CD4-positive, alpha-beta T cell (primary cell): ENCODE results near the gene MT1G. TPM values are rescaled to one million over a fixed set of nuclear protein-coding genes. Genes with fewer than 3 reads are reported as not detected.

Source experiments
- ATAC-seq: fragments of 200-7000 bp; cut with Tn5 transposase; one replicate; pipeline ENCODE4 v1.10.0; 2022; ENCODE audit warnings: mild to moderate bottlenecking; ENCODE audit not compliant: poor library complexity
- CTCF ChIA-PET: fragments of 350-600 bp; sonication (Branson Sonifier 250); formaldehyde crosslinking; loops from one replicate; lab custom pipeline; 2021; ENCODE audit warnings: antibody characterized with exemption, inconsistent platforms; lab: Charles Lee
- POLR2A ChIA-PET: fragments of 350-600 bp; sonication (Branson Sonifier 250); formaldehyde crosslinking; loops from one replicate; lab custom pipeline; 2021; ENCODE audit warnings: antibody characterized with exemption, inconsistent platforms; lab: Charles Lee
- DNase-seq, 14 experiments: peaks; one replicate each; pipeline ENCODE4 v3.0.0-alpha.2; 2013 to 2020; ENCODE audit warnings: mixed read lengths in 2 of 14
- H3K27ac ChIP-seq, 2 donors: one replicate each; pipeline versions ENCODE4 v1.5.1 to v1.7.0; 2013; ENCODE audit warnings: low read length in 2 of 2, low read depth in 1 of 2, mild to moderate bottlenecking in 1 of 2
- H3K27me3 ChIP-seq, 2 experiments: 1 replicate in 1 of 2; 2 replicates in 1 of 2; pipeline versions ENCODE4 v1.6.1 to v1.7.0; 2013; ENCODE audit warnings: low read length in 2 of 2, control low read depth in 1 of 2, mild to moderate bottlenecking in 1 of 2, moderate library complexity in 1 of 2; ENCODE audit not compliant: insufficient read depth in 2 of 2, control insufficient read depth in 1 of 2
- H3K36me3 ChIP-seq: one replicate; pipeline ENCODE4 v1.6.1; 2013; ENCODE audit warnings: low read length, control low read depth; ENCODE audit not compliant: insufficient read depth
- H3K4me1 ChIP-seq: one replicate; pipeline ENCODE4 v1.6.1; 2013; ENCODE audit warnings: low read length, control low read depth; ENCODE audit not compliant: insufficient read depth
- H3K4me3 ChIP-seq: one replicate; pipeline ENCODE4 v1.5.1; 2013; ENCODE audit warnings: mild to moderate bottlenecking, low read length, moderate library complexity
- H3K9me3 ChIP-seq, 2 experiments: 1 replicate in 1 of 2; 2 replicates in 1 of 2; pipeline versions ENCODE4 v1.6.1 to v1.7.0; 2013; ENCODE audit warnings: low read length in 2 of 2, mild to moderate bottlenecking in 2 of 2, control low read depth in 1 of 2, moderate library complexity in 1 of 2; ENCODE audit not compliant: control insufficient read depth in 1 of 2, insufficient read depth in 1 of 2
- H3K27ac Mint-ChIP-seq: one replicate; pipeline ENCODE4 v1.8.0; 2020; ENCODE audit warnings: mixed read lengths
- H3K27me3 Mint-ChIP-seq: one replicate; pipeline ENCODE4 v1.8.0; 2021; ENCODE audit warnings: mixed read lengths
- H3K36me3 Mint-ChIP-seq: one replicate; pipeline ENCODE4 v1.8.0; 2021; ENCODE audit warnings: low read depth, mixed read lengths
- H3K4me1 Mint-ChIP-seq: one replicate; pipeline ENCODE4 v1.8.0; 2021; ENCODE audit warnings: low read depth, mixed read lengths
- H3K4me3 Mint-ChIP-seq: one replicate; pipeline ENCODE4 v1.8.0; 2020; ENCODE audit warnings: mild to moderate bottlenecking, mixed read lengths
- H3K9me3 Mint-ChIP-seq: one replicate; pipeline ENCODE4 v1.8.0; 2020; ENCODE audit warnings: mixed read lengths
- intact Hi-C, 2 experiments: fragments of 100-400 bp; cut with DNase I in 1 of 2; cut with micrococcal nuclease in 1 of 2; formaldehyde crosslinking; loops; one replicate each; pipeline versions ENCODE4 v1.15.1 to v1.9.0; 2023 to 2025; cut with DNase I, micrococcal nuclease
- total RNA-seq, 174 experiments: library from RNA in 2 of 174; stranded (reverse) in 2 of 174; gene quantifications; one replicate each; pipeline ENCODE4 v1.2.3 and lab custom pipeline; 2021 to 2026
- TF ChIP-seq, protein P1 (sequence below): fragments of 200-600 bp; IDR thresholded peaks from one replicate; pipeline ENCODE4 v1.8.0; 2022; ENCODE audit warnings: antibody characterized with exemption, mild to moderate bottlenecking

The MT1G gene
- total RNA-seq, 2 experiments from 2014 or later, result not detected

DNA sequence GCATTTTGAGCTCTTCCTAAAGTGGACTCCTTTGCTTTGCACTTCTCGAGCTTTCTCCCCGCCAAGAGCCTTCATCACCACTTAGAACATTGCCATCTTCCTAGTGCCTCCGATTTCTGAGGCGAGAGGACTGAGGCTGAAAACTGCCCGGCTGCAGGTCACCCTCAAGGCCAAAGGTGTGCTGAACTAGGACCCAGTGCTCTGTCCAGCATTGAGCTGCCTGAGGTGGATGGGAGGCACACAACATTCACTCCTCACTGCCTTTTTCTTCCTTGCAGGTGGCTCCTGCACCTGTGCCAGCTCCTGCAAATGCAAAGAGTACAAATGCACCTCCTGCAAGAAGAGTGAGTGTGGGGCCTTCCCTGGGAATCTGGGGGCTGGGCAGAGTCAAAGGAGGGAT, 24.0 kb downstream of the MT1G start:
- ATAC-seq, result no peak
- Histone ChIP-seq H3K27me3 (peaks cover 14 to 26% of the 10 kb centered on the region in 2 experiments), H3K36me3 (no peaks in the 10 kb centered on the region), H3K4me1 (peaks cover 21% of the 10 kb centered on the region), H3K9me3 (peaks cover 0 to 5% of the 10 kb centered on the region in 2 experiments), H3K4me3 (peak overlapping the region; percentile 46), H3K27ac (no peak overlapping the region)
- Mint-ChIP-seq H3K36me3 (no peaks in the 10 kb centered on the region), H3K27me3 (peaks cover 44% of the 10 kb centered on the region), H3K4me3 (peak overlapping the region; percentile 55), H3K9me3 (no peaks in the 10 kb centered on the region), H3K4me1 (peaks cover 22% of the 10 kb centered on the region), H3K27ac (no peak overlapping the region)
- ChIA-PET CTCF (interaction anchor here (0.8 to 3.6 kb wide), 8 partner anchors 13 to 67 kb away, joined by 3 to 20 read pairs (median 4); partner anchors contain the start of gene MT1E), POLR2A (interaction anchor here (0.9 to 4.0 kb wide), 5 partner anchors 17 to 58 kb away, joined by 3 to 26 read pairs (median 4); partner anchors contain the start of genes MT1E and MT2A)
- DNase-seq, result no peak
- intact Hi-C loops, result loop anchor here (1.0 to 2.0 kb wide), 3 partner anchors 41 to 67 kb away; no protein-coding TSS in a partner anchor
- TF ChIP-seq, protein P1, sequence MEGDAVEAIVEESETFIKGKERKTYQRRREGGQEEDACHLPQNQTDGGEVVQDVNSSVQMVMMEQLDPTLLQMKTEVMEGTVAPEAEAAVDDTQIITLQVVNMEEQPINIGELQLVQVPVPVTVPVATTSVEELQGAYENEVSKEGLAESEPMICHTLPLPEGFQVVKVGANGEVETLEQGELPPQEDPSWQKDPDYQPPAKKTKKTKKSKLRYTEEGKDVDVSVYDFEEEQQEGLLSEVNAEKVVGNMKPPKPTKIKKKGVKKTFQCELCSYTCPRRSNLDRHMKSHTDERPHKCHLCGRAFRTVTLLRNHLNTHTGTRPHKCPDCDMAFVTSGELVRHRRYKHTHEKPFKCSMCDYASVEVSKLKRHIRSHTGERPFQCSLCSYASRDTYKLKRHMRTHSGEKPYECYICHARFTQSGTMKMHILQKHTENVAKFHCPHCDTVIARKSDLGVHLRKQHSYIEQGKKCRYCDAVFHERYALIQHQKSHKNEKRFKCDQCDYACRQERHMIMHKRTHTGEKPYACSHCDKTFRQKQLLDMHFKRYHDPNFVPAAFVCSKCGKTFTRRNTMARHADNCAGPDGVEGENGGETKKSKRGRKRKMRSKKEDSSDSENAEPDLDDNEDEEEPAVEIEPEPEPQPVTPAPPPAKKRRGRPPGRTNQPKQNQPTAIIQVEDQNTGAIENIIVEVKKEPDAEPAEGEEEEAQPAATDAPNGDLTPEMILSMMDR, result no peak

DNA sequence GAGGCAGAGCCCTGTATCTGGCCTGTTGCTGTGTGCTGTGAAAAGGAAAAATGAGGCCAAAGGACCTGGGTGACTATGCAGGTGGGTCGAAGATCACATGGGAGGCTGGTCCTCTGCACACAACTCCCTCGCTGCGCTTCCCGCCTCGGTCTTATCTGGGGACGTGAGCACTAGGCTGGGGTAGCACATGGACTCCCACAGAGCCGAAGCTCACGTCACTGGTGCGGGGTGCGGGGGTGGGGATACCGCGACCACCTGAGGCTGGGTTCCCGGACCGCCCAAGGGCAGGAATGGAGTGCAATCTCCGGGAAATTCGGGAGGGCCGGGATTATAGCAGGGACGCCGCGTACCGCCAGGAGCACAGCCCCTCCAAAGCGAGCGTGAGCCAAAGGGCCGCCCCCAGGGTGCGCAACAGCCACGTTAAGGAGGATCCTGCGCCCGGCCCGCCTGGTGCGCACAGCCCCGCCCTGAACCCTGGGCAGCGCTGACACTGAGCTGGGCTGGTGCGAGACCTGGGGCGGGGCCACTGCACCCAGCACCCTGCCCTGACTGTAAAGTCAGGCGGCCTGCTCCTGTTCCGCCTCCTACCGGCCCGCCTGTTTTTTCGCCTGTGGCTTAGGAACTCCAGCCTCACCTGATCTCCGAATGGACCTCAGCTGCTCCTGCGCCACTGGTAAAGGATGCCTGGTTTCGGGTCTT, 24.6 kb downstream of the MT1G start:
- Mint-ChIP-seq H3K4me3 (peak overlapping the region; percentile 74), H3K4me1 (peaks cover 25% of the 10 kb centered on the region), H3K9me3 (no peaks in the 10 kb centered on the region), H3K36me3 (no peaks in the 10 kb centered on the region), H3K27ac (no peak overlapping the region), H3K27me3 (peaks cover 43% of the 10 kb centered on the region)
- ATAC-seq (peak; percentile 99), DNase-seq (peak; percentile 48 to 90 (median 70))
- CTCF ChIA-PET, result interaction anchor here (0.8 to 3.6 kb wide), 8 partner anchors 13 to 66 kb away, joined by 3 to 20 read pairs (median 4); partner anchors contain the start of gene MT1E
- Histone ChIP-seq H3K4me3 (peak overlapping the region; percentile 46), H3K9me3 (peaks cover 0 to 5% of the 10 kb centered on the region in 2 experiments), H3K4me1 (peaks cover 25% of the 10 kb centered on the region), H3K36me3 (no peaks in the 10 kb centered on the region), H3K27me3 (peaks cover 19 to 26% of the 10 kb centered on the region in 2 experiments), H3K27ac (no peak overlapping the region)
- intact Hi-C loops, result loop anchor here (1.0 to 2.0 kb wide), 3 partner anchors 40 to 66 kb away; no protein-coding TSS in a partner anchor
- POLR2A ChIA-PET, result interaction anchor here (0.9 to 4.0 kb wide), 5 partner anchors 18 to 59 kb away, joined by 3 to 26 read pairs (median 4); partner anchors contain the start of genes MT1E and MT2A
- TF ChIP-seq, protein P1, result peak; percentile 46

DNA sequence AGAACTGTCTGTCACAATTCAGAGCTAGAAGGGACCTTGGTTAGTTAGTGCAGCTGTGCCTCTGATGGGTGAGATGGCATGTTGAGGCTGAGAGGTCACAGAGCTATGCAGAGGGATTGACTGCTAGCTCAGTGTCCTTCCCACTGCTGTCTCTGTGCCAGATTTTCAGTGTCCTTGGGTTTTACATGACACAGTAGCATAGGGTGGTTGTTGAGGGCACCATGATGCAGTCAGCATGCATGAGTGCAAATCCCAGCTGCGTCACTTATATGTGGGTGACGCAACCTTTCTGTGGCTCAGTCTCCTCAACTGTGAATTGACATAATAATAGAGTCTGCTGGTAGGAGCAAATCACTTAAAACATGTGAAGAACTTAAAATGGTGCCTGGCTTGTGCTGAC, 26.7 kb downstream of the MT1G start:
- Mint-ChIP-seq H3K4me1 (peaks cover 43% of the 10 kb centered on the region), H3K27ac (no peak overlapping the region), H3K9me3 (no peaks in the 10 kb centered on the region), H3K4me3 (no peak overlapping the region), H3K27me3 (peaks cover 51% of the 10 kb centered on the region), H3K36me3 (no peaks in the 10 kb centered on the region)
- TF ChIP-seq, protein P1, result no peak
- H3K9me3 ChIP-seq, result no peaks in the 10 kb centered on the region
- ATAC-seq, result no peak
- H3K27me3 ChIP-seq, result peaks cover 34 to 40% of the 10 kb centered on the region in 2 experiments
- ChIA-PET CTCF (interaction anchor here (3.6 kb wide), 1 partner anchor 61 kb away, joined by 20 read pairs; no protein-coding TSS in a partner anchor), POLR2A (interaction anchor here (4.0 kb wide), 1 partner anchor 32 kb away, joined by 26 read pairs; the partner anchor contains the start of gene MT2A)
- H3K4me1 ChIP-seq, result peaks cover 36% of the 10 kb centered on the region
- intact Hi-C loops, result no loop called here
- H3K36me3 ChIP-seq, result no peaks in the 10 kb centered on the region
- H3K27ac ChIP-seq, result no peak overlapping the region
- DNase-seq, result no peak
- H3K4me3 ChIP-seq, result no peak overlapping the region
